SK-N-SH treated with all-trans-retinoic acid at 6 μM for 48 hours (cell line): ENCODE data around the gene TMEM201.

ENCODE experiments used
- ESRRG ChIP-seq: fragments of 250-450 bp; sonication (Bioruptor Pico); IDR thresholded peaks from 2 replicates; pipeline ENCODE4 v1.6.1; 2021; ENCODE audit warnings: mild to moderate bottlenecking
- RARB ChIP-seq: fragments of 250-450 bp; sonication (Bioruptor Pico); IDR thresholded peaks from 2 replicates; pipeline ENCODE4 v1.8.0; 2021; ENCODE audit warnings: mild to moderate bottlenecking, moderate library complexity
- SNAI2 ChIP-seq: fragments of 250-450 bp; sonication (Bioruptor Pico); IDR thresholded peaks from 2 replicates; pipeline ENCODE4 v1.5.0; 2020; ENCODE audit warnings: mild to moderate bottlenecking, moderate library complexity
- TOX ChIP-seq: fragments of 250-450 bp; sonication (Bioruptor Pico); IDR thresholded peaks from 2 replicates; pipeline ENCODE4 v1.8.0; 2021; ENCODE audit warnings: mild to moderate bottlenecking, moderate library complexity, borderline replicate concordance
- ZNF70 ChIP-seq: fragments of 450-650 bp; formaldehyde crosslinking; IDR thresholded peaks from 2 replicates; pipeline ENCODE4 v1.5.0; 2020; ENCODE audit warnings: mild to moderate bottlenecking, moderate library complexity
- ZNF8 ChIP-seq: fragments of 450-650 bp; formaldehyde crosslinking; IDR thresholded peaks from 2 replicates; pipeline ENCODE4 v1.5.0; 2020; ENCODE audit warnings: mild to moderate bottlenecking, moderate library complexity
- TF ChIP-seq, protein P1 (sequence below): fragments of 250-450 bp; sonication (Bioruptor Pico); IDR thresholded peaks from 2 replicates; pipeline ENCODE4 v1.5.1; 2020; ENCODE audit warnings: low read depth, mild to moderate bottlenecking, moderate library complexity
- TF ChIP-seq, protein P2 (sequence below): fragments of 250-450 bp; sonication (Bioruptor Pico); IDR thresholded peaks from 2 replicates; pipeline ENCODE4 v1.8.0; 2020; ENCODE audit warnings: mild to moderate bottlenecking, moderate library complexity, borderline replicate concordance

DNA sequence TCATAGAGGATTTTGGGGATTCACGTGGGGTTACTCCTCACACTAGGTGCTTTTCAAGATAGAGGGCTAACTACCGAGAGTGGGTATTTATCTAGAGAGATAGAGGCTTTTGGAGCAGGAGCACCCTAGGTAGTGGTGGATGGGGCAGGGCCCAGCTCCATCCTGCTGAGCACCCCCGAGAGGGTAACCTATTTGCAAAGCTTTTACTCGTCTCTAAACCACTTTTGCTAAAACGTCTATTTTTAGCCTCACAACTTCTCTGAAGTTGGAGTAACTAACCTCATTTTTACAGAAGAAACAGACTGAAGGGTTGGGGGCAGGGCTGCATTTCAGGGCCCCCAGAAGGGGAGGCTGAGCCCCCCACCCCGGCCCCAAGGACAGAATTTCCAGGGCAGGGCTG lies 50.5 kb downstream of the TMEM201 start:
- TF ChIP-seq ZNF8 (CRISPR knock-in tag) (no peak), TOX (no peak), SNAI2 (no peak), ZNF70 (CRISPR knock-in tag) (no peak), RARB (no peak), ESRRG (CRISPR knock-in tag) (no peak)
- TF ChIP-seq, protein P1, sequence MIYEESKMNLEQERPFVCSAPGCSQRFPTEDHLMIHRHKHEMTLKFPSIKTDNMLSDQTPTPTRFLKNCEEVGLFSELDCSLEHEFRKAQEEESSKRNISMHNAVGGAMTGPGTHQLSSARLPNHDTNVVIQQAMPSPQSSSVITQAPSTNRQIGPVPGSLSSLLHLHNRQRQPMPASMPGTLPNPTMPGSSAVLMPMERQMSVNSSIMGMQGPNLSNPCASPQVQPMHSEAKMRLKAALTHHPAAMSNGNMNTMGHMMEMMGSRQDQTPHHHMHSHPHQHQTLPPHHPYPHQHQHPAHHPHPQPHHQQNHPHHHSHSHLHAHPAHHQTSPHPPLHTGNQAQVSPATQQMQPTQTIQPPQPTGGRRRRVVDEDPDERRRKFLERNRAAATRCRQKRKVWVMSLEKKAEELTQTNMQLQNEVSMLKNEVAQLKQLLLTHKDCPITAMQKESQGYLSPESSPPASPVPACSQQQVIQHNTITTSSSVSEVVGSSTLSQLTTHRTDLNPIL (CRISPR knock-in tag), result no peak
- TF ChIP-seq, protein P2, sequence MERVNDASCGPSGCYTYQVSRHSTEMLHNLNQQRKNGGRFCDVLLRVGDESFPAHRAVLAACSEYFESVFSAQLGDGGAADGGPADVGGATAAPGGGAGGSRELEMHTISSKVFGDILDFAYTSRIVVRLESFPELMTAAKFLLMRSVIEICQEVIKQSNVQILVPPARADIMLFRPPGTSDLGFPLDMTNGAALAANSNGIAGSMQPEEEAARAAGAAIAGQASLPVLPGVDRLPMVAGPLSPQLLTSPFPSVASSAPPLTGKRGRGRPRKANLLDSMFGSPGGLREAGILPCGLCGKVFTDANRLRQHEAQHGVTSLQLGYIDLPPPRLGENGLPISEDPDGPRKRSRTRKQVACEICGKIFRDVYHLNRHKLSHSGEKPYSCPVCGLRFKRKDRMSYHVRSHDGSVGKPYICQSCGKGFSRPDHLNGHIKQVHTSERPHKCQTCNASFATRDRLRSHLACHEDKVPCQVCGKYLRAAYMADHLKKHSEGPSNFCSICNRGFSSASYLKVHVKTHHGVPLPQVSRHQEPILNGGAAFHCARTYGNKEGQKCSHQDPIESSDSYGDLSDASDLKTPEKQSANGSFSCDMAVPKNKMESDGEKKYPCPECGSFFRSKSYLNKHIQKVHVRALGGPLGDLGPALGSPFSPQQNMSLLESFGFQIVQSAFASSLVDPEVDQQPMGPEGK, result no peak
